Cortex of kidney (tissue), 1 donor: ENCODE measurements around the gene BCOR.

Source experiments
- DNase-seq: peaks from one replicate; lab custom pipeline; 2025; lab: John Stamatoyannopoulos, UW

BCOR gene

GRCh38 chrX:40097504-40098263 is at the start of gene BCOR:
Gene BCOR (minus strand): TSS chrX:40097958. CDS start chrX:40077929, 20,029 bp downstream.
- no peak for DNase-seq

GRCh38 chrX:40147126-40147952 is 49.6 kb upstream of the BCOR start:
- DNase-seq, result no peak

GRCh38 chrX:40146262-40147125 is 48.7 kb upstream of the BCOR start:
- no peak for DNase-seq

GRCh38 chrX:40145923-40146261 is 48.1 kb upstream of the BCOR start:
- DNase-seq, result no peak

- no peak for DNase-seq
Observed at GRCh38 chrX:40145001-40145922, 47.5 kb upstream of the BCOR start.

GRCh38 chrX:40144576-40144975 is 46.8 kb upstream of the BCOR start:
- no peak for DNase-seq

- DNase-seq, result no peak
Observed at GRCh38 chrX:40143987-40144386, 46.2 kb upstream of the BCOR start.

- no peak for DNase-seq
Observed at GRCh38 chrX:40143001-40143400, 45.2 kb upstream of the BCOR start.

GRCh38 chrX:40142417-40142816 is 44.7 kb upstream of the BCOR start:
- no peak for DNase-seq

GRCh38 chrX:40140706-40141499 is 43.1 kb upstream of the BCOR start:
- no peak for DNase-seq

- no peak for DNase-seq
Observed at GRCh38 chrX:40132751-40133150, 35.0 kb upstream of the BCOR start.

- no peak for DNase-seq
Observed at GRCh38 chrX:40131654-40132337, 34.0 kb upstream of the BCOR start.

GRCh38 chrX:40130207-40130606 is 32.4 kb upstream of the BCOR start:
- no peak for DNase-seq

GRCh38 chrX:40127052-40127451 is 29.3 kb upstream of the BCOR start:
- DNase-seq, result no peak

- DNase-seq, result no peak
Observed at GRCh38 chrX:40122487-40122886, 24.7 kb upstream of the BCOR start.

- DNase-seq, result no peak
Observed at GRCh38 chrX:40121618-40122017, 23.9 kb upstream of the BCOR start.

GRCh38 chrX:40120838-40121580 is 23.3 kb upstream of the BCOR start:
- DNase-seq, result no peak

GRCh38 chrX:40117715-40118285 is 20.0 kb upstream of the BCOR start:
- no peak for DNase-seq

GRCh38 chrX:40116925-40117324 is 19.2 kb upstream of the BCOR start:
- DNase-seq, result no peak
